NCI-H2081 treated with DMSO at 0.1 percent for 48 hours (cell line): ENCODE data around the gene KTN1.

Experiments used
- DNase-seq: peaks from one replicate; lab custom pipeline; 2025; lab: John Stamatoyannopoulos, UW

The KTN1 gene, protein sequence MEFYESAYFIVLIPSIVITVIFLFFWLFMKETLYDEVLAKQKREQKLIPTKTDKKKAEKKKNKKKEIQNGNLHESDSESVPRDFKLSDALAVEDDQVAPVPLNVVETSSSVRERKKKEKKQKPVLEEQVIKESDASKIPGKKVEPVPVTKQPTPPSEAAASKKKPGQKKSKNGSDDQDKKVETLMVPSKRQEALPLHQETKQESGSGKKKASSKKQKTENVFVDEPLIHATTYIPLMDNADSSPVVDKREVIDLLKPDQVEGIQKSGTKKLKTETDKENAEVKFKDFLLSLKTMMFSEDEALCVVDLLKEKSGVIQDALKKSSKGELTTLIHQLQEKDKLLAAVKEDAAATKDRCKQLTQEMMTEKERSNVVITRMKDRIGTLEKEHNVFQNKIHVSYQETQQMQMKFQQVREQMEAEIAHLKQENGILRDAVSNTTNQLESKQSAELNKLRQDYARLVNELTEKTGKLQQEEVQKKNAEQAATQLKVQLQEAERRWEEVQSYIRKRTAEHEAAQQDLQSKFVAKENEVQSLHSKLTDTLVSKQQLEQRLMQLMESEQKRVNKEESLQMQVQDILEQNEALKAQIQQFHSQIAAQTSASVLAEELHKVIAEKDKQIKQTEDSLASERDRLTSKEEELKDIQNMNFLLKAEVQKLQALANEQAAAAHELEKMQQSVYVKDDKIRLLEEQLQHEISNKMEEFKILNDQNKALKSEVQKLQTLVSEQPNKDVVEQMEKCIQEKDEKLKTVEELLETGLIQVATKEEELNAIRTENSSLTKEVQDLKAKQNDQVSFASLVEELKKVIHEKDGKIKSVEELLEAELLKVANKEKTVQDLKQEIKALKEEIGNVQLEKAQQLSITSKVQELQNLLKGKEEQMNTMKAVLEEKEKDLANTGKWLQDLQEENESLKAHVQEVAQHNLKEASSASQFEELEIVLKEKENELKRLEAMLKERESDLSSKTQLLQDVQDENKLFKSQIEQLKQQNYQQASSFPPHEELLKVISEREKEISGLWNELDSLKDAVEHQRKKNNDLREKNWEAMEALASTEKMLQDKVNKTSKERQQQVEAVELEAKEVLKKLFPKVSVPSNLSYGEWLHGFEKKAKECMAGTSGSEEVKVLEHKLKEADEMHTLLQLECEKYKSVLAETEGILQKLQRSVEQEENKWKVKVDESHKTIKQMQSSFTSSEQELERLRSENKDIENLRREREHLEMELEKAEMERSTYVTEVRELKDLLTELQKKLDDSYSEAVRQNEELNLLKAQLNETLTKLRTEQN (N-terminal part only)

DNA sequence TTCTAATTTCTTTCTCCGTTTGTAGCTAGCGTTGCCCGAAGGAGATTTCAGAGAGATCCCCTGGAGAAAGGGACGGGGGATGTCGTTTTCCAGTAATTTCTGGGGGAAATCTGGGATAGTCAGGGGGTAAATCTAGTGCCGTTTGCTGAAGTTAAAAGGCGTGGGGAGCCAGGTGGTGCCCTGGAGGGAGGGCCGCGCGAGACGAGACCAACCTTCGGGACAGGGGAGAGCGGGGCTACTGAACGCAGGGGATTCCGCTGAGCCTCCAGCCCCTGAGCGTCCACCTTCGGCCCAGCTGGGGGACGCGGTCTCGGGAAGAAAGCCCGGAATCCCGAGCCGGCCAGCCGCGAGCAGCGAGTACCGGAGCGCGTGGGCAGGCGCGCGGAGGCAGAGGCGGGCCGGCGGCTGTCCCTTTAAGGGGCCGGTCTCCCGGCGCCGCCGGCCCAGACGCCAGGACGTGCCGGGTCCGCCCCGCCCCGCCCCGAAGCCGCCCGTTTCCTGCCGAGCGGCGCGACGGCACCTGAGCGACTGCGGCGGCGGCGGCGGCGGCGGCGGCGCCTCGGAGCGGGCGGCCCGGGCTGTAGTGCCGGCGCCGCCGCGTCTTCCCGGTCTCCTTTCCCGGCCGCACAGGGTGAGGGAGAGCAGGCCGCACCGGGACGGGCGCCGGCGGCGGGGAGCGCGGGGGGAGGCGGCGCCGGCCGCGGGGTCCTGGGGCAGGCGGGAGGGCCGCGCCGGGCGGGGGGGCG, at the start of gene KTN1:
Gene KTN1, plus strand, starts transcription at position 484 of the 746 bp plus-strand sequence. CDS start 31,842 bp downstream, outside the sequence.
- DNase-seq, result no peak

DNA sequence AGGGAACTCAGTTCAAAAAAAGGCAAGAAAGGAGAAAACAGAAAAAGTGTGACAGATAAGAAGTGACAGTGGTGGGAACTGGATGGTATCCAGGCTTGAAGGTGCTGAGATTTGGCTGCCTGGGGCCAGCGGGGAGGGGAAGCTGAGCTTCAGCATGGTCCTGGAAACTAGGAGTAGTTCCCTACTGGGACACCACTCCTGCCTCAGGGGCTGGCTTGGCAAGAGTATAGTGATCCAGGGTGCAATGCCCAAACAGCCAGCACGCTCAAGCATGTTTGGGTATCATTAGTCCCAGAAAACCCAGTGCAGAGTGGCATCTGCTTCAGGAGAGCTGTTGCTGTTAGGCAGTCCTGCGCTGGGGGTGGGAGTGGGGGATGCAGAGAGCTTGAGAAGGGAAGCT, 49.5 kb upstream of the KTN1 start:
- no peak for DNase-seq

DNA sequence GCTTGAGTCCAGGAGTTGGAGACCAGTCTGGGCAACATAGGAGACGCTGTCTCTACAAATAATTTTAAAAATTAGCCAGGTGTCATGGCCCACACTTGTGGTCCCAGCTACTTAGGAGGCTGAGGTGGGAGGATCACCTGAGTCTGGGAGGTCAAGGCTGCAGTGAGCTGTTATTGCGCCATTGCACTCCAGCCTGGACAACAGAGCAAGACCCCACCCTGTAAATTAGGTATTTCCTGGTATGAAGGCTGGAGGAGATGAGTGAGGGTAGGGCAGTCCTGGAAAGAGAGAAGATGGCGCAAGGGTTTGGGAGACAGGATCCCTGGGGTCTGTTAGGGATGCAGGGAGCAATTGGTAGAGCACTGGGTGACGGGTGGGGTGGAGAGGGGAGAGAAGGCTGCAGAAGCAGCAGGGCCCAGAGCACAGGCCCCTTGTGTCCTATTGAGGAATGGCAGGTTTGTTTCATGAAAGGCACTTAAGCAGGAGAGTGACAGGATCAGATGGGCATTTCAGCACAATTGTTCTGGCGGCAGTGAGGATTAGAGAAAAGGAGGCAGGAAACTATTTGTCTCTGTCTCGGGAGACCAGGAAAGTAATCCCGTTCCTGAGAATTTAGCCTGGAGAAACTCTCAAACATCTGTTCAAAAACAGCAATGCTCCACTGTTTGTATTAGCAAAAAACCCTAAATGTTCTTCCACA, 47.2 kb upstream of the KTN1 start:
- no peak for DNase-seq

DNA sequence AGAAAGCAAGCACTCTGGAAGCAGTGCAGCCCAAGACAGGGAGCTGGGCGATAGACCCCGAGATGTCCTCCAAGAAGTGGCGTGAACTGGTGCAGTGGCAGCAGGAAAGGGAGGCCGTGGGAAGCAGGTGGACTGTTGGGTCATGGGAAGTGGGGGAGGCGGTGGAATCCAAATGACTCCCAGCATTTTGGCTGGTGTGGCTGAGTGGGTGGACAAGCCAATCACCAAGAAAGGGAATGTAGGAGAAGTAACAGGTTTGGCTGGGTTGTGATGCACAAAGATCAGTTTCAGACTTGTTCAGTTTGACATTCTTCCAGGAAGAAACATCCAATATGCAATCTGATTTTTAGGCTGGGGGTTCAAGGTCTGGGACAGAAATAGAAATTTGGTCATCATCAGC, 46.0 kb upstream of the KTN1 start:
- DNase-seq, result no peak

DNA sequence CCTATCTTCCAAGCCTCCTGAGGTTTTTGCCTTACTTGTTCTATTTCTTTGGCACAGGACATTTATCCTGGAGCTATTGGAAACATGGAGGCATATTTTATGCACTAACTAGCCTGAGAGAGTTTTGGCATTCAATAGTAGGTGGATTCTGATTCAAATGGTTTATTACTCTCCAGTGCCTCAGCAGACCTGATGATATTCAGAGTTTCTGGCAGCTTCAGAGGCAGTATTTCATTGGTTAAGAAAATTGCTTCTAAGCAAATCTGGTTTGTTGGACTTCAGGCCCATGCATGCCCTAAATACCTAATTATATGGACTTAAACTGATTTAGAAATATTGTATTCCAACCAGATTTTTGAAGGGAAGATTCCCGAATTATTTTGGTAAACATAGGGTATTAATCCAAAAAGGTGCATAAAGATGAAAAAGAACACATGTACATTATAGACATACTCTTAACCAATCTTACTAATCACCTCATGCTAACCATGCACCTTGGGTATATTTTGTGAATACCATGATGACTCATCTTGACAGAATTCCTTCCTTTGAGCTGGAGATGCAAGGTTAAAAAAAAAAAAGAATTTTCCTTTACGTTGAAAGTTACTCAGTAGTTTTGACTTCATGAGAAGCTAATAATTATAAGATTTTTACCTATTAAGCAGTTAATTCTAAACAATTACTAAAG, 44.3 kb upstream of the KTN1 start:
- no peak for DNase-seq

DNA sequence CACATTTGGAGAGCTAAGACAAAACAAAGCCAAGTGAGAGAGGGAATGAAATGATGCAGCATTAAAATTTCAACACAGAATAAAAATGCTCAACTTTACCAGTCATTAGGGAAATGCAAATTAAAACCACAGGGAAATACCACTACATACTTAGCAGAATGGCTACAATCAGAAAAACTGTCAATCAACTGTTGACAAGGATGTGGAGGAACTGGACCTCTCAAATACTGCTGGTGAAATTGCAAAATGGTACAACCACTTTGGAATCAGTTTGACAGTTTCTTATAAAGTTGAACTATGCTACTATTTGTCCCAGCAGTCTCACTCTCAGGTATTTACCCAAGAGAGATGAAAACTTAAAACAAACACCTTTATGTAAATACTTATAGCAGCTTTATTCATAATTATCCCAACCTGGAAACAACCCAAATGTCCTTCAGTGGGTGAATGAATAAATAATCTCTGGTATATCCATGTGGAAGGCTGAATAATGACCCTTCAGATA, 43.8 kb upstream of the KTN1 start:
- no peak for DNase-seq

DNA sequence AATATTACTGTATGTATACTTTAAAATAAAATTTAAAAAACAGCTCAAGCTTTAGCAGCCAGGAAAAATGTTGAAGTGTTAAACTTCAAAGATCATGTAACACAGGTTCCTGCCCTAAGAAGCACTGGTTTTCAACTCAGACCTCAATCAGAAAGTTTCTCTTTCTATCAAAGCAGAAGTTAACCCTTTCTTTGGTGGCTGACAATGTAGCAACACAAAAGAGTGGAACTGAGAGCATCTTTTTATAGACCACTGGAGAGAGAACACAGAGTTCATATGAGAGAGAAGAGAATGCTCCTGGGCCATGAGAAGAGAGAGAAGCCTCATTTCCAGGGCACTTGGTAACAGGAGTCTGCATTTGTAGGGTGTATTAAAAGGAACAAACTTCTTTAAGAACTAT, 42.2 kb upstream of the KTN1 start:
- no peak for DNase-seq

DNA sequence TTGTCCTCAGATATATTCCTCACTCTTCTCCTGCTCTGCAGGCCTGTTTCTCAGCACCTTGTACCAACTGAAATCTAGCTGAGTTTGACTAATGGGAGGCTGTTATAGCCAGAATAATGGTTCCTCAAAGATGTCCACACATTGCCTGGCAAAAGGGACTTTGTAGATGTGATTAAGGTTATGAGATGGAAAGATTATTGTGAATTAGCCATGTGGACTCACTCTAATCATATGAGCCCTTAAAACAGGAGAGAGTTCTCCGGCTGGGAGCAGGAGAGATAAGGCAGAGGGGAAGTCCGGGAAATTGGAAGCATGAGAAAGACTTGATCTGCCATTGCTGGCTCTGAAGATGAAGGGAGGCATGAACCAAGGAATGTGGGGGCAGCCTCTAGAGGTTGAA, 40.0 kb upstream of the KTN1 start:
- no peak for DNase-seq

DNA sequence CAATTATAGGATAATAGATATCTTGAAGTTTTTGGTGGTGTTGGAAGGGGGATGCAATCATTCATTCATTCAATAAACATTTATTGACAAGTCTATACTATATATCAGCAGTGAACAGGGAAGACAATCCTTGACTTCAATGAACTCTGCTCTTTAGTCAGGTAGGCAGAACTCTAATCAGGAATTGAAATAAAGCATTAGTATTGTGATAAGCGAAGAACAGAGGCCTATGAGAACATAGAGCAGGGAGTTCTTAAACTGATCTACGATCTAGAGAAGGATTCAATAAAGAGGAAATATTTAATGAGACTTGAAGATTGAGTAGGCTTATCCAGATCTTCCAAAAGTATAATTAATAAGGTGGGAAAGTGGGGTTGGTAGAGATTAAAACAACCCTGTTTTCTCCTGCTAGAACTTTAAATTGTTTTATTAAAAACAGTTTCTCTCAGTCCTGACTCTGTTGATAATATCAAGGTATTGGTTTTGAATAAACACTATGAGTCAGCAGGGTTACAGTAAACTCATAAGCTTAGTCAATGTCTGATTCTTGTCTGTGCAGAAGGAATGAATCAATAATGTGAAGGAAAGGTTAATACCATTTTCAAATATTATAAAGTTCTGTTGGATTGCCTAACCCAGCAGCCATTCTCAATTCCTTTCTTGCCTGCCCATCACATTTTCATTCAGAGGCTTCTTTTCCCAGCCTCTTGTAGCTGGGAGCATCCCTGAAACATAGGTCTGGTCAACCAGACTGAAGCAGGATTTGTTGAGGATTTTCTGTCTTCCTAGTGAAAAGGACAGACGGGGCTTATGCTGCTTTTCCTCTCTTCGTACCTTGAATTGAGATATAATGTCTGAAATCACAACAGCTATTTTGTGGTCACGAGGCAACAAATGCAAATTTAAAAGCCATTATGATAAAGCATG, 38.9 kb upstream of the KTN1 start:
- DNase-seq, result no peak

DNA sequence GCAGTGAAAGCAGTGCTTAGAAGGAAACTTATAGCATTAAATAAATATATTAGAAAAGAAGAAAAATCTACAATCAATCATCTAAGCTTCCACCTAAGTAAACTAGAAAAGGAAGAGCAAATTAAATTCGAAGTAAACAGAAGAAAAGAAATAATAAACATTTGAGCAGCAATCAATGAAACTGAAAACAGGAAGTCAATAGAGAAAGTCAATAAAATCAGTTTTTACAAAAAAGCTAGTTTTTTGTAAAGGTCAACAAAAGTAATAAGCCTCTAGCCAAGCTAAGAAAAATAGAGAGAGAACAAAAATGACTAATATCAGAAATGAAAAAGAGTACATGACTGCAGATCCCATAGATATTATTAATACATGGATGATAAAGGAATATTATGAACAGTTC, 34.2 kb upstream of the KTN1 start:
- no peak for DNase-seq

DNA sequence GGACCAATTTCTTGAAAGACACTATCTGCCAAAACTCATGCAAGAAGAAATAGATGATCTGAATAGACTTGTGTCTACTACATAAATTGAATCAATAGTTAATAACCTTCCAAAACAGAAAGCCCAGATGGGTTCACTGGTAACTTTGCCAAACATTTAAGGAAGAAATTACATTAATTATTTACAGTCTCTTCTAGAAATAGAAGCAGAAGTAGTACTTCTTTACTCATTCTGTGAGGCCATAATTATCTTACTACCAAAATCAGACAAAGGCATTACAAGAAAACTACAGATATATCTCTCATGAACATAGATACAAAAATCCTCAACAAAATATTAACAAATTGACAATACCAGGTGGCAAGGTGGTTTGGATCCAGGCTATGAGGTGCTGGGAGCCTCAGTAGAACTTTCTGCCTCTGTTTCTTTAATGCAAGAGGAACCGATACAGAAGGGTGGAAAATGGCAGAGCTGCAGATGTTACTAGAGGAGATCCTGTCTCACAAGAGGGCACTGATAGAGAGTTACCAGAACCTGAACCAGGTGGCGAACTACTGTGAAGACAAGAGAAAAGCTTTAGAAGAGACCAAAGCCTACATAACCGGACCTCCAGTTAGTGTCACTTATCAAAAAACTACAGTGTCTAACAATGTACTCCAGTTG, 33.7 kb upstream of the KTN1 start:
- DNase-seq, result no peak

DNA sequence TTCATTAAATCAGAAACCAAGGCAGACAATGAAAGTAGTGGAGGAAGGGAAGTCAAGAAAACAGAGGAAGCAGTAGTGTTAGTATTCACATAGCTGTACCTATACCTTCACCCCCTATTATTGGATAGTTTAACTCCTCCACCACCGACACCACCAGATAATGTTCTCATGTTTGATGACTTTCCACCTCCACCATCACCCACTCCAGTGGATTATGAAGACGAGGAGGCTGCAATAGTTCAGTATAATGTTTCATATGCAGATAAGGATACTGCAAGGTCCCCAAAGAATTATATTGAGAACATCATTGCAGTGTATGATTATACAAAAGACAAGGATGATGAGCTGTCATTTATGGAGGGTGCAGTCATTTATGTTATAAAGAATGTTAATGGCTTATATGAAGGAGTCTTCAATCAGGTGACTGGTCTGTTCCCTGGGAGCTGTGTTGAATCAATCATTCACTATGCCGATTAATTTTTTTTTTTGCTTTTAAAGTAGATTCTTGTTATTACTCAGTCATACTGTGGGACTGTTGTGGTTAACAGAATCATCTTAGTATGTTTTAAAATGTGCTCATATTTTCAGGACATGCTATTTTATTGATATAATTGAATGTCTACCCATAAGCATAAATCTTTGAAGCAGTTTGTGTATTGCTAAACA, 32.2 kb upstream of the KTN1 start:
- DNase-seq, result no peak

DNA sequence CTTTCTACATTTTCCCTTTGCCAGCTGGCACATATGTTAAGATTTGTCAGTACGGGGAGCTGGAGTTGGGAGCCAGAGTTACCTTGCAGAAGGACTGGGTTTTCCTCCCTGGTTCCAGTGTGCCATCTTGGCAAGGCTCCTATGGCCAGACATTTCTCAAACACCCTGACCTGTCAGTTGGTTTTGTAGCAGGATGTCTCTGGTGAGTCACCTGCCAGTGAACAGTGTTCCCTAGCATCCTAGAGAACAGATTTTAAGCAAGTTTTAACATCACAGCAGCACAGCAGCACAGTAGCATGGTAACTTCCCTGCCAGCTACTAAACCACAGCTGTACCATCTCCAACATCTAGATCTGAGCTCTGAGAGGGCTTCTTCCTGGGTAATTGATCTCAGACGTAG, 26.2 kb upstream of the KTN1 start:
- no peak for DNase-seq

DNA sequence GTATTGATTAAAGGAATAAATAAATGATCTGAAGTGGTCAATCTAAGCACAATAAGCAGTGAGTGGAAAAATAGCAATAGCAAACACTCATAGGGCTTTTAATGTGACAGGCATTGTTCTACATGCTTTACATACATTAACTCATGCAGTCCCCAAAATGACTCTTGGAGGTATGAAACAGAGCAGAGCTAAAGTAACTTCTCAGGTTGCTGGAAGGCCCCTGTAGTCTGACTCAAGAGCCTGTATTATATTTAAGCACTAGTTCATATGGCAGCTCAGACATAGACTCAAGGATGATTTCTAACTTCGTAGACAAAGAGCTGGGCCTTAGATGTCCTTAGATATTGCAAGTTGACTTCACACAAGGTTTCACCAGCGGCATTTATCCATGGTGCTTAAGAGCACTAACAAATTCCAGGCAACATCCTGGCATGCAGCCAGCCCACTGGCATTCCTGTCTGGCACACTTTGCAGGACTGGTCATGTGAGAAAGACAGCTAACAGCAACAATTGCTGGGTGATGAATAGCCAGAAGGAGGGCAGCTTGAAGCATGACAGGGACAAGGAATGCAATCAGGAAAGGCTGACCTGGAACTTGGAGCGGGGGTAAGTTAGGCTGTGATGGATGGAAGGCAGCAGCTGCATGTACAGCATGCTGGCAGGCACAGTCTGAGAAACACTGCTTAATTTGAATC, 22.9 kb upstream of the KTN1 start:
- no peak for DNase-seq

DNA sequence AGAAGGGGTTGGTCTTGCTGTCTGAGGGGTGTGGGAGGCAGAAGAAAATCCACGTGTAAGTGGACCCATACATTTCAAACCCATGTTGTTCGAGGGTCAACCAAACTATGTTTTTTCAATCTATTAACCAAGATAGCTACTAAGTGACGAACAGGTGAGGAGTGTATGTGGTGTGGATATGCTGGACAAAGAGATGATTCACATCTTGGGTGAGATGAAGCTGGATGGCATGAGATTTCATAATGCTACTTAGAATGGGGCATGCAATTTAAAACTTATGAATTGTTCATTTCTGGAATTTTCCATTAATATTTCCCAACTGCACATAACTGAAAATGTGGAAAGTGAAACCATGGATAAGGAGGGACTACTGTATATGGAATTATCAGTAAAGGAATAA, 17.9 kb upstream of the KTN1 start:
- DNase-seq, result no peak

DNA sequence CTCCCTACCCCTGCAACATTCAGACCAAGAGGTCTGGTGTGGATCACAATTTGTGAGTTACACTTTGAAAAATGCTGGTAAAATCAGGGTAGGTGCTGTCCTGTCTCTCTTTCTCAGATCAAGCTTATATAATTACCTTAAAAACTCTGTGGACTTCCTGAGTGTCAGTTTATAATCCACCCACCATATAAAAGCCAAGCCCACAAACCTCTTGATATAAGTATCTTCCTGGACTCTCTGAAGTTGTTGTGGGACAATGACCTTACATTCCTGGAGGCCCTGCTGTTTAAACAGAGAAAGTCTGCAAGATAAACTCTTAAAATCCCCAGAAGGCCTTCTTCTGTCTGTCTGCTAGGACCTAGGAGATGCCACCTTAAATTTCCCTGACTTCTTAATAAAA, 11.4 kb upstream of the KTN1 start:
- no peak for DNase-seq

DNA sequence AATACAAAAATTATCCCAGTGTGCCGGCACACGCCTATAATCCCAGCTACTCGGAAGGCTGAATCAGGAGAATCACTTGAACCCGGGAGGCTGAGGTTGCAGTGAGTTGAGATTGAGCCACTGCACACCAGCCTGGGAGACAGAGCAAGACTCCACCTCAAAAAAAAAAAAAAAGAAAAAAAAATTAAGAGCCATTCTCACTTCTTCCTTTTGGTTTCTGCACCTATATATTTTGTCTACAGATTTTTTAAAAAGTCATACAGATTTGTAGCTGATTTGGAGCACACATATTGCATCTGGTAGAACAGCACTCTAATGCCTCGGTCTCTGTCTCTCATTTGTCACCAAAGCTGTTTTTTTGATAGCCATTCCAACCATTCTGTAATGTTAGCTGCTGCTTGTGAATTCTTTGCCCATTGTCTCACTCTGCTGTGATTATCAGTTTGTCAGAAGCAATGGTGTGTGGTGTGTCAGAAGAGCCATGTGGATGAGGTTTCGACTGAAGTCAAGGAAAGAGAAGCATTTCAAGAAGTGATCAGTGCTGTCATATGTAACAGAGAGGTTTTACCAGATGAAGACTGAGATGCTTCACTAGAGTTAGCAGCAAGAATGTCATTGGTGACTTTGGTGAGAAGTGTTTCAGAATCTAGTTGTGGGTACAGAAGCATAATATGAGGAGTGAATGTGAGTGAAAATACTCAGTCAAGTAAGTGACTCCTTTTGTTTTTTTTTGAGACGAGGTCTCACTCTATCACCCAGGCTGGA, 8.7 kb upstream of the KTN1 start:
- no peak for DNase-seq
